ENCODE measurements around the gene SMG6. TPM values are rescaled to one million over a fixed set of nuclear protein-coding genes. Genes with fewer than 3 reads are reported as not detected.

Gene SMG6
- total and polyA plus RNA-seq, 2 donors (not counting 3 experiments of a cell fraction or from before 2014, with no cell fraction given): 40.1 to 42.2 TPM

GRCh38 chr17:2237950-2238349 is 65.6 kb downstream of the SMG6 start:
- DNase-seq (ENCODE audit: low read depth, low spot score) (no peak), FAIRE-seq (no peak)
- Histone ChIP-seq H3K36me3 (ENCODE audit: control insufficient read depth in 2 of 2, extremely low read depth in 1 of 2, insufficient read depth in 2 of 2, low read length in 2 of 2) (no peaks in the 10 kb centered on the region), H3K9ac (replicated peaks; ENCODE audit: extremely low read depth, insufficient read depth, low read length) (peak overlapping the region; percentile 42), H2AFZ (ENCODE audit: low read depth, low read length) (no peak overlapping the region), H3K4me3 (replicated peaks in 1 of 3; ENCODE audit: insufficient read depth in 1 of 3, low read depth in 1 of 3, low read length in 3 of 3) (no peak overlapping the region), H4K20me1 (replicated peaks; ENCODE audit: control insufficient read depth, extremely low read depth, insufficient read depth, low read length) (no peaks in the 10 kb centered on the region), H3K27me3 (ENCODE audit: control insufficient read depth in 2 of 2, insufficient read depth in 2 of 2, low read length in 2 of 2) (no peaks in the 10 kb centered on the region), H3K9me3 (replicated peaks; ENCODE audit: control insufficient read depth, insufficient read depth, low read length) (no peaks in the 10 kb centered on the region), H3K4me1 (ENCODE audit: control insufficient read depth, extremely low read depth, insufficient read depth, low read length) (peaks cover 30% of the 10 kb centered on the region), H3K9me1 (replicated peaks; ENCODE audit: control insufficient read depth, extremely low read depth, insufficient read depth, low read length) (no peaks in the 10 kb centered on the region), H3K79me2 (ENCODE audit: control insufficient read depth, insufficient read depth, low read length) (no peaks in the 10 kb centered on the region), H3K4me2 (ENCODE audit: insufficient read depth, low read length) (peak overlapping the region; percentile 49), H3K27ac (ENCODE audit: insufficient read depth, low read depth, low read length) (peak overlapping the region; percentile 53)
- intact Hi-C loops (cut with micrococcal nuclease) (no loop called here), dilution Hi-C loops (cut with MboI; ENCODE audit: extremely low pct_ligation_motif_present, low sequenced_read_pairs) (no loop called here)
- ChIA-PET CTCF (interaction anchor here (0.7 to 2.8 kb wide), 8 partner anchors 14 to 183 kb away, joined by 3 to 18 read pairs (median 4); partner anchors contain the start of gene HIC1), POLR2A (interaction anchor here (0.7 kb wide), 1 partner anchor 59 kb away, joined by 4 read pairs; no protein-coding TSS in a partner anchor)
- no TSS peak for BruUV-seq (replicated peaks)
- no peak for TF ChIP-seq JUN (IDR thresholded peaks at IDR 0.05; ENCODE audit: borderline replicate concordance, insufficient read depth, insufficient read length, low read depth)
- no peak for TF ChIP-seq FOS (IDR thresholded peaks at IDR 0.05; ENCODE audit: borderline replicate concordance, insufficient read depth, low read length)
- no peak for TF ChIP-seq POLR2A (IDR thresholded peaks at IDR 0.05; ENCODE audit: low read depth, low read length)
- TF ChIP-seq MYC (IDR thresholded peaks at IDR 0.05; ENCODE audit: low read depth, low read length): no peak
- TF ChIP-seq CTCF (IDR thresholded peaks at IDR 0.05; ENCODE audit: extremely low read depth in 1 of 2, insufficient read depth in 1 of 2, low read depth in 1 of 2, low read length in 2 of 2): no peak
- TF ChIP-seq POLR2AphosphoS5 (IDR thresholded peaks at IDR 0.05; ENCODE audit: insufficient read depth, low read depth, low read length): no peak
- TF ChIP-seq MAX (IDR thresholded peaks at IDR 0.05; ENCODE audit: insufficient read depth, insufficient read length): no peak
- TF ChIP-seq GATA2 (IDR thresholded peaks at IDR 0.05; ENCODE audit: insufficient read depth, insufficient read length, low read depth, low read length): no peak
- TF ChIP-seq EZH2 (IDR thresholded peaks at IDR 0.05; ENCODE audit: borderline replicate concordance, low read depth, low read length, severe bottlenecking): no peak
